ENCODE results near the gene FN3KRP.

FN3KRP gene

GRCh38 chr17:82689077-82689476 lies 27.4 kb upstream of the FN3KRP start:
- DNase-seq: no peak

GRCh38 chr17:82690786-82691489 lies 25.6 kb upstream of the FN3KRP start:
- DNase-seq: no peak

GRCh38 chr17:82691714-82692113 lies 24.8 kb upstream of the FN3KRP start:
- no peak for DNase-seq

- DNase-seq: no peak
These were observed 24.2 kb upstream of the FN3KRP start for GRCh38 chr17:82692268-82692667.

- DNase-seq: no peak
These were observed 23.2 kb upstream of the FN3KRP start for GRCh38 chr17:82693168-82693867.

GRCh38 chr17:82694647-82695046 lies 21.9 kb upstream of the FN3KRP start:
- no peak for DNase-seq

- DNase-seq: no peak
These were observed 20.2 kb upstream of the FN3KRP start for GRCh38 chr17:82696259-82696658.

- peak; percentile 12 for DNase-seq
These were observed 19.3 kb upstream of the FN3KRP start for GRCh38 chr17:82696916-82697807.

- DNase-seq: no peak
These were observed 18.8 kb upstream of the FN3KRP start for GRCh38 chr17:82697808-82698064.

GRCh38 chr17:82698065-82698973 lies 18.2 kb upstream of the FN3KRP start, which contains the start of gene RAB40B:
RAB40B (minus strand) TSS chr17:82698698; CDS start chr17:82698596, 102 bp downstream.
- peak; percentile 100 for DNase-seq

- DNase-seq: no peak
These were observed 17.5 kb upstream of the FN3KRP start for GRCh38 chr17:82698974-82699442.

GRCh38 chr17:82699551-82699950 lies 17.0 kb upstream of the FN3KRP start:
- DNase-seq: no peak

- no peak for DNase-seq
These were observed 14.1 kb upstream of the FN3KRP start for GRCh38 chr17:82702231-82702927.

- DNase-seq: no peak
These were observed 13.3 kb upstream of the FN3KRP start for GRCh38 chr17:82703036-82703745.

GRCh38 chr17:82703935-82704865 lies 12.3 kb upstream of the FN3KRP start:
- DNase-seq: no peak

- no peak for DNase-seq
These were observed 11.6 kb upstream of the FN3KRP start for GRCh38 chr17:82704886-82705285.

GRCh38 chr17:82705756-82706155 lies 10.8 kb upstream of the FN3KRP start:
- DNase-seq: no peak

GRCh38 chr17:82709024-82709675 lies 7.4 kb upstream of the FN3KRP start:
- no peak for DNase-seq

All from CD4-positive, alpha-beta T cell treated with Interleukin-12 subunit alpha and Interleukin-12 subunit beta, for 1 hour (primary cell).